AG08396 (cell line): ENCODE data around the gene TRIM21.
"Not testable (repeated sequence)": the region's sequence is repeated elsewhere in the genome, so short reads cannot be mapped to it uniquely, and the experiment has no call there.

Source experiments
- DNase-seq: peaks from one replicate; pipeline ENCODE4 v3.0.0; 2012; ENCODE audit warnings: low spot score, mixed read lengths

Gene TRIM21

GRCh38 chr11:4393209-4393857 is at the start of gene TRIM21:
Gene TRIM21, minus strand, starts transcription at chr11:4393702. Its CDS starts 3,293 bp downstream, at chr11:4390409.
- peak; percentile 83 for DNase-seq

GRCh38 chr11:4441515-4441914 is 48.0 kb upstream of the TRIM21 start:
- DNase-seq = no peak

GRCh38 chr11:4436411-4436810 is 42.9 kb upstream of the TRIM21 start:
- DNase-seq = no peak

- DNase-seq = no peak
Observed at GRCh38 chr11:4433856-4434255, 40.4 kb upstream of the TRIM21 start.

- DNase-seq = no peak
Observed at GRCh38 chr11:4430051-4430450, 36.5 kb upstream of the TRIM21 start.

GRCh38 chr11:4418403-4418802 is 24.9 kb upstream of the TRIM21 start:
- no peak for DNase-seq

- DNase-seq = no peak
Observed at GRCh38 chr11:4416816-4417215, 23.3 kb upstream of the TRIM21 start.

GRCh38 chr11:4416306-4416705 is 22.8 kb upstream of the TRIM21 start:
- DNase-seq = no peak

GRCh38 chr11:4406206-4406605 is 12.7 kb upstream of the TRIM21 start:
- not testable (repeated sequence) for DNase-seq

GRCh38 chr11:4393858-4394223 is 339 bp upstream of the TRIM21 start:
- DNase-seq = no peak

- DNase-seq = no peak
Observed at GRCh38 chr11:4388221-4388620, 5.3 kb downstream of the TRIM21 start.

- no peak for DNase-seq
Observed at GRCh38 chr11:4385978-4386740, 7.3 kb downstream of the TRIM21 start.

GRCh38 chr11:4381901-4382300 is 11.6 kb downstream of the TRIM21 start:
- no peak for DNase-seq

GRCh38 chr11:4375431-4376140 is 17.9 kb downstream of the TRIM21 start:
- no peak for DNase-seq

GRCh38 chr11:4370166-4370565 is 23.3 kb downstream of the TRIM21 start:
- DNase-seq = no peak

- DNase-seq = no peak
Observed at GRCh38 chr11:4368286-4368685, 25.2 kb downstream of the TRIM21 start, which contains the start of gene OR52B4. Gene OR52B4, minus strand, starts transcription at chr11:4368386. Its CDS starts 91 bp downstream, at chr11:4368295.

- DNase-seq = not testable (repeated sequence)
Observed at GRCh38 chr11:4348142-4348541, 45.4 kb downstream of the TRIM21 start.

- not testable (repeated sequence) for DNase-seq
Observed at GRCh38 chr11:4345366-4345765, 48.1 kb downstream of the TRIM21 start.
